HCT116 (cell line): ENCODE data around the gene SLC23A3. TPM values are rescaled to one million over a fixed set of nuclear protein-coding genes. Genes with fewer than 3 reads are reported as not detected.

Experiments
- ATAC-seq: fragments of 200-7000 bp; cut with Tn5 transposase; 2 replicates; pipeline ENCODE4 v1.9.1; 2020; ENCODE audit warnings: mild to moderate bottlenecking, moderate library complexity
- BruUV-seq: library from RNA; stranded (reverse); fragments of 400-500 nt; replicated peaks from 2 replicates; lab custom pipeline; 2021; lab: Mats Ljungman, UMichigan
- CTCF ChIA-PET: fragments of 300-600 bp; sonication (Branson Sonifier 250); formaldehyde crosslinking; loops from one replicate; lab custom pipeline; 2021; ENCODE audit warnings: antibody characterized with exemption; lab: Charles Lee
- POLR2A ChIA-PET: fragments of 300-600, 350-600 bp; sonication (Branson Sonifier 250); formaldehyde crosslinking; loops from one replicate; lab custom pipeline; 2021; ENCODE audit warnings: antibody characterized with exemption; lab: Charles Lee
- RAD21 ChIA-PET, 2 experiments: fragments of 300-600 bp; sonication (Branson Sonifier 250); formaldehyde crosslinking; loops; one replicate each; lab custom pipeline; 2023; ENCODE audit warnings: low total read pairs in 2 of 2; ENCODE audit not compliant: uncharacterized antibody in 2 of 2, unreplicated experiment in 2 of 2, low non-redundant PET in 1 of 2; lab: Charles Lee
- DNase-seq: peaks from one replicate; pipeline ENCODE4 v3.0.0-alpha.2; 2010; ENCODE audit warnings: low read depth, low spot score
- H2AFZ ChIP-seq: fragments of 200-600 bp; shearing (Covaris generic), sonication (generic); 2 replicates; pipeline ENCODE4 v1.6.1; 2017; ENCODE audit warnings: low read depth, mixed run types, mixed read lengths, antibody characterized with exemption, low read length; ENCODE audit not compliant: poor library complexity, severe bottlenecking
- H3K27ac ChIP-seq: 2 replicates; pipeline ENCODE4 v1.5.1; 2012; ENCODE audit warnings: low read depth, low read length
- H3K27me3 ChIP-seq: fragments of 200-600 bp; sonication (generic); 2 replicates; pipeline ENCODE4 v1.6.1; 2016; ENCODE audit warnings: mixed run types, low read length, mixed read lengths; ENCODE audit not compliant: insufficient read depth
- H3K36me3 ChIP-seq, 2 experiments: fragments of 200-500 bp in 1 of 2; fragments of 200-600 bp in 1 of 2; sonication (Bioruptor generic) in 1 of 2; sonication (generic) in 1 of 2; 2 replicates each; pipeline versions ENCODE4 v1.5.1 to v1.6.1; 2014 to 2016; ENCODE audit warnings: low read length in 2 of 2, inconsistent platforms in 1 of 2, mixed read lengths in 1 of 2, mixed run types in 1 of 2; ENCODE audit not compliant: insufficient read depth in 2 of 2, control insufficient read depth in 1 of 2
- H3K4me1 ChIP-seq, 2 experiments: fragments of 200-600 bp in 1 of 2; sonication (generic) in 1 of 2; 2 replicates each; pipeline versions ENCODE4 v1.5.1 to v1.6.1; 2012 to 2017; ENCODE audit warnings: low read length in 2 of 2, inconsistent platforms in 1 of 2, mild to moderate bottlenecking in 1 of 2, mixed read lengths in 1 of 2, mixed run types in 1 of 2, moderate library complexity in 1 of 2; ENCODE audit not compliant: insufficient read depth in 2 of 2, control insufficient read depth in 1 of 2
- H3K4me2 ChIP-seq: fragments of 200-600 bp; sonication (generic); 2 replicates; pipeline ENCODE4 v1.6.1; 2017; ENCODE audit warnings: mixed run types, low read length, mixed read lengths
- H3K4me3 ChIP-seq, 2 experiments: fragments of 200-600 bp in 1 of 2; sonication (generic) in 1 of 2; replicated peaks in 1 of 2; 2 replicates each; pipeline ENCODE4 v1.5.1; 2011 to 2016; ENCODE audit warnings: low read length in 2 of 2, control low read depth in 1 of 2, low read depth in 1 of 2, mild to moderate bottlenecking in 1 of 2, mixed read lengths in 1 of 2, mixed run types in 1 of 2
- H3K79me2 ChIP-seq: fragments of 200-600 bp; sonication (generic); 2 replicates; pipeline ENCODE4 v1.6.1; 2017; ENCODE audit warnings: mild to moderate bottlenecking, mixed run types, low read length, moderate library complexity, mixed read lengths; ENCODE audit not compliant: insufficient read depth
- H3K9ac ChIP-seq: fragments of 200-600 bp; sonication (generic); 2 replicates; pipeline ENCODE4 v1.6.1; 2016; ENCODE audit warnings: low read length, mixed read lengths
- H3K9me2 ChIP-seq: fragments of 200-600 bp; sonication (generic), shearing (Covaris generic); 2 replicates; pipeline ENCODE4 v1.6.1; 2017; ENCODE audit warnings: mixed run types, mild to moderate bottlenecking, moderate library complexity; ENCODE audit not compliant: insufficient read depth
- H3K9me3 ChIP-seq, 2 experiments: fragments of 200-500 bp in 1 of 2; fragments of 200-600 bp in 1 of 2; sonication (Bioruptor generic) in 1 of 2; sonication (generic) in 1 of 2; 2 replicates each; pipeline ENCODE4 v1.6.1; 2014 to 2017; ENCODE audit warnings: low read length in 2 of 2, mixed read lengths in 2 of 2, inconsistent platforms in 1 of 2, low read depth in 1 of 2, mild to moderate bottlenecking in 1 of 2, mixed run types in 1 of 2, moderate library complexity in 1 of 2; ENCODE audit not compliant: control insufficient read depth in 1 of 2, insufficient read depth in 1 of 2
- H4K20me1 ChIP-seq: fragments of 200-600 bp; sonication (generic), shearing (Covaris generic); 2 replicates; pipeline ENCODE4 v1.6.1; 2017; ENCODE audit warnings: mixed run types, mild to moderate bottlenecking, moderate library complexity; ENCODE audit not compliant: insufficient read depth
- CTCF ChIP-seq, 3 experiments: fragments of 200-600 bp in 1 of 3; sonication (generic) in 1 of 3; IDR thresholded peaks in 2 of 3; conservative IDR thresholded peaks in 1 of 3; 2 replicates each; pipeline ENCODE4 v1.5.1; 2012 to 2017; ENCODE audit warnings: low read depth in 2 of 3, low read length in 2 of 3, antibody characterized with exemption in 1 of 3, borderline replicate concordance in 1 of 3, control low read depth in 1 of 3, mild to moderate bottlenecking in 1 of 3, mixed read lengths in 1 of 3, mixed run types in 1 of 3, moderate library complexity in 1 of 3; ENCODE audit not compliant: insufficient read depth in 1 of 3
- ELF1 ChIP-seq: IDR thresholded peaks from 2 replicates; pipeline ENCODE4 v1.6.1; 2012; ENCODE audit warnings: low read depth, borderline replicate concordance
- EZH2 ChIP-seq: fragments of 200-600 bp; sonication (generic); IDR thresholded peaks from 2 replicates; pipeline ENCODE4 v1.6.1; 2017; ENCODE audit warnings: antibody characterized with exemption, mixed run types
- FOSL1 ChIP-seq: IDR thresholded peaks from 2 replicates; pipeline ENCODE4 v1.6.1; 2012; ENCODE audit warnings: low read depth
- MAX ChIP-seq: IDR thresholded peaks from 2 replicates; pipeline ENCODE4 v1.6.1; 2012
- POLR2A ChIP-seq: IDR thresholded peaks from 2 replicates; pipeline ENCODE4 v1.7.0; 2011; ENCODE audit warnings: borderline replicate concordance; ENCODE audit not compliant: insufficient read depth, insufficient read length; ENCODE audit errors: extremely low read depth
- POLR2AphosphoS5 ChIP-seq: IDR thresholded peaks from 2 replicates; pipeline ENCODE4 v1.6.1; 2011; ENCODE audit warnings: mild to moderate bottlenecking, low read depth, low read length, moderate library complexity
- RAD21 ChIP-seq: IDR thresholded peaks from 2 replicates; pipeline ENCODE4 v1.6.1; 2012; ENCODE audit warnings: low read depth, mild to moderate bottlenecking
- SIN3A ChIP-seq: IDR thresholded peaks from 2 replicates; pipeline ENCODE4 v1.6.1; 2012; ENCODE audit warnings: low read depth
- SP1 ChIP-seq: IDR thresholded peaks from 2 replicates; pipeline ENCODE4 v1.6.1; 2012; ENCODE audit warnings: low read depth
- TCF7L2 ChIP-seq: IDR thresholded peaks from 2 replicates; pipeline ENCODE4 v1.7.0; 2011; ENCODE audit warnings: borderline replicate concordance, inconsistent platforms; ENCODE audit not compliant: insufficient read depth, insufficient read length; ENCODE audit errors: extremely low read depth
- ZFX ChIP-seq: fragments of 450-650 bp; IDR thresholded peaks from 2 replicates; pipeline ENCODE4 v1.6.1; 2017
- ZNF274 ChIP-seq: fragments of 200-500 bp; sonication (Bioruptor generic); IDR thresholded peaks from 2 replicates; pipeline ENCODE4 v1.6.1; 2014; ENCODE audit warnings: mild to moderate bottlenecking, low read depth, low read length, inconsistent platforms
- intact Hi-C: fragments of 100-400 bp; cut with micrococcal nuclease; formaldehyde crosslinking; loops from 2 replicates; pipeline ENCODE4 v1.10.0; 2022
- total RNA-seq: library from RNA; stranded (reverse); gene quantifications from one replicate; pipeline ENCODE4 v1.2.1, GENCODE V29; 2021; ENCODE audit not compliant: unreplicated experiment

Gene SLC23A3
- total RNA-seq, 1 experiment from 2014 or later, result 4.8 TPM

GRCh38 chr2:219161097-219161496, 8.7 kb downstream of the SLC23A3 start:
- peak overlapping the region; percentile 72 for H3K9ac ChIP-seq
- CTCF ChIA-PET, result no interaction called here
- H3K9me3 ChIP-seq, result no peaks in the 10 kb centered on the region
- no peaks in the 10 kb centered on the region for H3K27me3 ChIP-seq
- H3K36me3 ChIP-seq, result peaks cover 0 to 3% of the 10 kb centered on the region in 2 experiments; a peak in 2 of 4 replicates
- POLR2A ChIA-PET, result no interaction called here
- RAD21 ChIA-PET, result no interaction called here
- peaks cover 5 to 16% of the 10 kb centered on the region in 2 experiments; a peak in 3 of 4 replicates for H3K4me1 ChIP-seq
- peak overlapping the region; percentile 67 to 69 for H3K4me3 ChIP-seq
- no peak overlapping the region for H2AFZ ChIP-seq
- DNase-seq (no peak), ATAC-seq (no peak; the same call in 1 of the 2 replicates)
- H3K27ac ChIP-seq, result peak overlapping the region; percentile 82
- TF ChIP-seq CTCF (IDR thresholded peaks at IDR 0.05 in 2 of 3, conservative IDR thresholded peaks at IDR 0.05 in 1 of 3; ENCODE audit: borderline replicate concordance in 1 of 3, insufficient read depth in 1 of 3, low read depth in 2 of 3, low read length in 2 of 3), result no peak
- TF ChIP-seq ELF1, result no peak
- no peaks in the 10 kb centered on the region for H4K20me1 ChIP-seq
- intact Hi-C loops, result loop anchor here (2.0 kb wide), 3 partner anchors 50 to 192 kb away; no protein-coding TSS in a partner anchor
- H3K4me2 ChIP-seq, result peak overlapping the region; percentile 78
- no peaks in the 10 kb centered on the region for H3K9me2 ChIP-seq
- no peaks in the 10 kb centered on the region for H3K79me2 ChIP-seq
- TSS peak; percentile 75 for BruUV-seq

- POLR2A ChIA-PET, result interaction anchor here (1.4 kb wide), 1 partner anchor 159 kb away, joined by 5 read pairs; no protein-coding TSS in a partner anchor
- Histone ChIP-seq H3K27me3 (no peaks in the 10 kb centered on the region), H3K27ac (peak within 1 kb of the TSS; percentile 82), H3K4me2 (peak within 1 kb of the TSS; percentile 78), H4K20me1 (no peaks in the 10 kb centered on the region), H3K4me1 (peaks cover 5 to 16% of the 10 kb centered on the region in 2 experiments; a peak in 3 of 4 replicates), H3K9me2 (no peaks in the 10 kb centered on the region), H3K4me3 (peak within 1 kb of the TSS; percentile 67 to 69), H2AFZ (peak within 1 kb of the TSS; percentile 84), H3K9ac (peak within 1 kb of the TSS; percentile 72), H3K9me3 (no peaks in the 10 kb centered on the region), H3K36me3 (peaks cover 0 to 3% of the 10 kb centered on the region in 2 experiments; a peak in 2 of 4 replicates), H3K79me2 (no peaks in the 10 kb centered on the region)
- intact Hi-C loops, result loop anchor here (1.0 to 2.0 kb wide), 4 partner anchors 50 to 192 kb away; no protein-coding TSS in a partner anchor
- BruUV-seq, result no TSS peak
- DNase-seq (peak; percentile 88), ATAC-seq (peak; percentile 94)
- CTCF ChIA-PET, result interaction anchor here (0.9 to 2.6 kb wide), 6 partner anchors 51 to 369 kb away, joined by 3 to 7 read pairs (median 4); no protein-coding TSS in a partner anchor
- RAD21 ChIA-PET, result no interaction called here
- TF ChIP-seq POLR2AphosphoS5, result peak; percentile 64; the same call in 1 of the 2 replicates
- TF ChIP-seq SP1, result peak; percentile 56
- peak; percentile 94 to 99 (median 95) for TF ChIP-seq CTCF (IDR thresholded peaks at IDR 0.05 in 2 of 3, conservative IDR thresholded peaks at IDR 0.05 in 1 of 3; ENCODE audit: borderline replicate concordance in 1 of 3, insufficient read depth in 1 of 3, low read depth in 2 of 3, low read length in 2 of 3)
- peak; percentile 95 for TF ChIP-seq ZFX
- peak; percentile 78; the same call in 1 of the 2 replicates for TF ChIP-seq MAX
- no peak for TF ChIP-seq FOSL1
- no peak for TF ChIP-seq TCF7L2
- peak; percentile 95 for TF ChIP-seq RAD21
- TF ChIP-seq SIN3A, result peak; percentile 79; the same call in 1 of the 2 replicates
- no peak for TF ChIP-seq ELF1
- TF ChIP-seq EZH2, result no peak
- TF ChIP-seq ZNF274, result no peak
- TF ChIP-seq POLR2A, result peak; percentile 86
Observed at GRCh38 chr2:219160186-219161017, 9.4 kb downstream of the SLC23A3 start, which contains the start of gene NHEJ1. Gene NHEJ1 (minus strand): TSS chr2:219160815. CDS start chr2:219158362, 2,453 bp downstream.
